AG09319 (cell line): ENCODE results near the gene TMEM266.
A peak's percentile ranks its signal among the peaks of the same experiment; 100 is the strongest.
"Not testable (repeated sequence)": the region's sequence is repeated elsewhere in the genome, so short reads cannot be mapped to it uniquely, and the experiment has no call there.

Source experiments
- DNase-seq: peaks from one replicate; pipeline ENCODE4 v3.0.0-alpha.2; 2010; ENCODE audit warnings: low read depth; ENCODE audit errors: extremely low read depth
- TF ChIP-seq, protein P1 (sequence below): IDR thresholded peaks from 2 replicates; pipeline ENCODE4 v1.5.1; 2011; ENCODE audit warnings: low read depth, mild to moderate bottlenecking, inconsistent platforms, low read length, moderate library complexity

TMEM266 gene

DNA sequence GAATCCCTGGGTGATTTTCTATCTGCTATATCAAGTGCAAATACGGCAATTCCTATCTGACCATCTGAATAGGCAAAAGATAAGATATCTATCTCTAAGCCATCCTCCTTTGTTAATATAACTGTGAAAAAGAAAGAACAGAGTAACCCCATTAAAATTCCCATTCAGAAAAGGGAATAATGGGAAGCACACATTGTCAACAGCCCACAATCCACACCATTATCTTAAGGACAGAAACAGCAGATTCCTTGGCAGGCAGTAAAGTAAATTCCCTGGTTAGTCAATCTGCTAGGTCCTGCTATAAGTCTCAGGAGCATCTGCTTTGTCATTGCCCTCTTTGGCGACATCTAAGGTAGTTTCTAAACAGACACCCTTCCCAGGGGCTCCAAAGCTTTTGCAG lies 25.7 kb upstream of the TMEM266 start:
- no peak for DNase-seq
- TF ChIP-seq, protein P1, sequence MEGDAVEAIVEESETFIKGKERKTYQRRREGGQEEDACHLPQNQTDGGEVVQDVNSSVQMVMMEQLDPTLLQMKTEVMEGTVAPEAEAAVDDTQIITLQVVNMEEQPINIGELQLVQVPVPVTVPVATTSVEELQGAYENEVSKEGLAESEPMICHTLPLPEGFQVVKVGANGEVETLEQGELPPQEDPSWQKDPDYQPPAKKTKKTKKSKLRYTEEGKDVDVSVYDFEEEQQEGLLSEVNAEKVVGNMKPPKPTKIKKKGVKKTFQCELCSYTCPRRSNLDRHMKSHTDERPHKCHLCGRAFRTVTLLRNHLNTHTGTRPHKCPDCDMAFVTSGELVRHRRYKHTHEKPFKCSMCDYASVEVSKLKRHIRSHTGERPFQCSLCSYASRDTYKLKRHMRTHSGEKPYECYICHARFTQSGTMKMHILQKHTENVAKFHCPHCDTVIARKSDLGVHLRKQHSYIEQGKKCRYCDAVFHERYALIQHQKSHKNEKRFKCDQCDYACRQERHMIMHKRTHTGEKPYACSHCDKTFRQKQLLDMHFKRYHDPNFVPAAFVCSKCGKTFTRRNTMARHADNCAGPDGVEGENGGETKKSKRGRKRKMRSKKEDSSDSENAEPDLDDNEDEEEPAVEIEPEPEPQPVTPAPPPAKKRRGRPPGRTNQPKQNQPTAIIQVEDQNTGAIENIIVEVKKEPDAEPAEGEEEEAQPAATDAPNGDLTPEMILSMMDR, result no peak

DNA sequence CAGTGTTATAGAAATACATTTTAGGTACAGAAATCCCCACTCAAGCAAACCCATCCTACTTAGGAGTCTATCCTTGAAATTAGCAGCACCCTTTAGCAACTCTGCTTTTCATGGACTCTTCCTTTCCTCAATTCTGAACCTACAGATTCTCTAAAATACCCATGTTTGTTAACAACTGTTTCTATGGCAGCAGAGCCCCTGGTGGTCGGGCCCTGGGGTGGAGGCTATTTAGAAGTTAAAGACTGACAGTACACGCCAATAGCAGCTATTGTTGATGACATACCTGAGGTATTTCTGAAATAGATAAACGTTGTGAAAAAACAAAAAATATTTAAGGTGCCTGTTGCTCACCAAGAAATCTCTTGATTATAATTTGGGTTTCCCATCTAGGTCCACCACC lies 24.2 kb upstream of the TMEM266 start:
- DNase-seq, result no peak
- TF ChIP-seq, protein P1, result no peak

GRCh38 chr15:76038512-76038911 lies 21.3 kb upstream of the TMEM266 start:
- DNase-seq, result no peak
- TF ChIP-seq, protein P1, result no peak

GRCh38 chr15:76054201-76054600 lies 5.6 kb upstream of the TMEM266 start:
- DNase-seq, result not testable (repeated sequence)

DNA sequence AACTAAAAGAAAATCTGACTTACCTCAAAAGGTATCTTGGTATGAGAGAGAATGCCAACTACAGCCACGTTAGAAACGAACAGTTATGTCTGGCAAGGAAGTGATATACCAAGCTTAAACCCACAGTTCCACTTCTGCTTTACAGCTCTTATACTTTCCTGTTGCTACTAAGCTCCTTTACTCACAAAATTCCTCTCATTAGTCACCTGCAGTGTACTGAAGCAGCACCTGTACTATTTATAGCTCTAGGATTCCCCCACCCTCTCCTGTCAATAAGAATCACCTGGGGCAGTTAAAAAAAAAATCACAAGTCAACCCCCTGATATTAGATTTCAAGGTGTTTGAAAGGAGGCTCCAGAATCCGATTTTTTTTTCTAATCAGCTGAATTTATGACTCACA lies 2.9 kb upstream of the TMEM266 start:
- DNase-seq, result no peak
- TF ChIP-seq, protein P1, result no peak

DNA sequence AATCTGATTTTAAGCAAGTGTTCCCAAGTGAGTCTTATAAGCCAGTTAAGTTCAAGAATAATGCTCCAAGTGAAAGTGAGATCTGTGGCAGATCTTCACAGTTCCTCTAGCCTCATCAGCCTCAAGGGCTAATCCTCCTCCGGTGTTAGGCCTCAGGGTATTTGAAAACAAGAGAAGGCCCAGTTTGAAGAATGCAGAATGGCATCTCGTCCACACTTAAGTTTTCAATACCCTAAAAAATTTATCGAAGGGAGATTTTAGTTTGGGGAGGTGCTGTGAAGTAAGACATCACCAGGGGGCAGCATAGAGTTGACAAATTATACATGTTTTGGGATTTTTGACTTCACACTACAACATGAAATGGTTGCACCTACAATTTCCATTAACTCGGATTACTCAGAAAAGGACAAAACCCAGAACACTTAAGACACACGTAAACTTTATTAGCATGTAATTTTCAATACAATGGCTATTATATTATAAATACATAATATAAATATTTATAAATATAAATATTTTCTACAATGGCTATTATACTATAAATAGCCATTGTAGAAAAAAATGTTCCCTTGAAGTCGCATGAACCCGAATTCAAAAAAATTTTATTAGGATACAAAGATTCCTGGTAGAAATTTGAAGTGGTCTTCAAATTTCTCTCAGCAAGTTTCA lies 2.3 kb upstream of the TMEM266 start:
- TF ChIP-seq, protein P1, result peak; percentile 74
- DNase-seq, result peak; percentile 2

DNA sequence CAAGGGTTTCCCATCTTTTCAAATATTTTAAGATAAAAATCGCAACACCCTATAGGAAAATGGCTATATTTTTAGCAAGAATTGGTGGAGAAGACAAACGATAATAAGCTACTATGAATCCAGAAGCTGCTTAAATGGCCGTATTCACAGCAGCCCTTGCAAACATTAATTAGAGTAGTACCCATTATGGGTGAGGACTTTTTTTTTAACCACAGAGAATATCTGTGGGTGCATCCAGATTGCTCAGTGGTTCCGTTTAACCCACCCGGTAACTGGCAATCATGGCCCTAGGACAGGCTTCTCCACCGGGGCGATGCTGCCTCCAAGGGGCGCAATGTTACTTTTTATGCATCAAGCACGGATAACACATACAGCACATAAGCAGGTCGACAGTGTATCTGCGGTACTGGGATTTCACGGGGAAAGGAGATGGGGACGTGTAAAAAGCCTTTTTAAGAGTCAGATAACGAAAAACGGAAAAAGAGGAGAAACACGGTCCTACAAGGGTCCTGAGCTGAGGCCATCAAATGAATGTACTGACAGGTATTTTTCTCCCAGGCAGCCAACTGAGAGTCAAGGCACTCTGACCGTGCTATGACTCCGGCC lies 968 bp upstream of the TMEM266 start:
- DNase-seq, result no peak
- TF ChIP-seq, protein P1, result no peak
